OCI-LY7 (cell line): ENCODE measurements around the gene SHTN1. TPM values are rescaled to one million over a fixed set of nuclear protein-coding genes. Genes with fewer than 3 reads are reported as not detected.

Experiments used
- BruUV-seq: library from RNA; stranded (reverse); fragments of 400-500 nt; replicated peaks from 2 replicates; lab custom pipeline; 2021; lab: Mats Ljungman, UMichigan
- CTCF ChIA-PET: fragments of 300-600 bp; sonication (Branson Sonifier 250); formaldehyde crosslinking; loops from one replicate; lab custom pipeline; 2022; ENCODE audit warnings: antibody characterized with exemption; ENCODE audit not compliant: unreplicated experiment; lab: Charles Lee
- POLR2A ChIA-PET: fragments of 300-600 bp; sonication (Branson Sonifier 250); formaldehyde crosslinking; loops from one replicate; lab custom pipeline; 2022; ENCODE audit warnings: antibody characterized with exemption; lab: Charles Lee
- DNase-seq: peaks from one replicate; pipeline ENCODE4 v3.0.0-alpha.2; 2015; ENCODE audit warnings: low spot score
- H2AFZ ChIP-seq: fragments of 200-600 bp; sonication (generic), shearing (Covaris generic); 2 replicates; pipeline ENCODE4 v1.6.1; 2014; ENCODE audit warnings: mild to moderate bottlenecking, antibody characterized with exemption, low read length, moderate library complexity
- H3K27ac ChIP-seq: fragments of 200-600 bp; sonication (generic); 2 replicates; pipeline ENCODE4 v1.5.1; 2014; ENCODE audit warnings: mixed run types, low read depth, mild to moderate bottlenecking, moderate library complexity, low read length, inconsistent platforms; ENCODE audit not compliant: poor library complexity, severe bottlenecking
- H3K36me3 ChIP-seq: fragments of 200-600 bp; sonication (generic); 2 replicates; pipeline ENCODE4 v1.6.1; 2014; ENCODE audit warnings: mild to moderate bottlenecking, antibody characterized with exemption, low read length, moderate library complexity, mixed read lengths; ENCODE audit not compliant: insufficient read depth
- H3K4me1 ChIP-seq: fragments of 200-600 bp; sonication (generic); 2 replicates; pipeline ENCODE4 v1.5.1; 2014; ENCODE audit warnings: mild to moderate bottlenecking, low read length; ENCODE audit not compliant: insufficient read depth, poor library complexity, severe bottlenecking
- H3K4me2 ChIP-seq: fragments of 200-600 bp; sonication (generic); 2 replicates; pipeline ENCODE4 v1.6.1; 2014; ENCODE audit warnings: mild to moderate bottlenecking, low read length
- H3K4me3 ChIP-seq: fragments of 200-600 bp; sonication (generic); 2 replicates; pipeline ENCODE4 v1.5.1; 2014; ENCODE audit warnings: mild to moderate bottlenecking, low read depth, low read length; ENCODE audit not compliant: poor library complexity, severe bottlenecking
- H3K79me2 ChIP-seq: fragments of 200-600 bp; sonication (generic); 2 replicates; pipeline ENCODE4 v1.6.1; 2016; ENCODE audit warnings: low read depth, mild to moderate bottlenecking, low read length, moderate library complexity, mixed read lengths; ENCODE audit not compliant: insufficient read depth
- H3K9me2 ChIP-seq: fragments of 200-600 bp; sonication (generic); 2 replicates; pipeline ENCODE4 v1.6.1; 2016; ENCODE audit warnings: mild to moderate bottlenecking, low read length, mixed read lengths; ENCODE audit not compliant: insufficient read depth
- H3K9me3 ChIP-seq: fragments of 200-600 bp; sonication (generic); 2 replicates; pipeline ENCODE4 v1.6.1; 2014; ENCODE audit warnings: mild to moderate bottlenecking, mixed run types, low read length, mixed read lengths
- H4K20me1 ChIP-seq: fragments of 200-600 bp; sonication (generic); 2 replicates; pipeline ENCODE4 v1.6.1; 2014; ENCODE audit warnings: mild to moderate bottlenecking, antibody characterized with exemption, low read length, moderate library complexity, mixed read lengths; ENCODE audit not compliant: insufficient read depth
- CTCF ChIP-seq: fragments of 200-600 bp; sonication (generic); conservative IDR thresholded peaks from 2 replicates; pipeline ENCODE4 v1.5.1; 2014; ENCODE audit warnings: mild to moderate bottlenecking, antibody characterized with exemption, low read length, moderate library complexity, mixed read lengths
- EZH2phosphoT487 ChIP-seq: fragments of 200-600 bp; sonication (generic); IDR thresholded peaks from 2 replicates; pipeline ENCODE4 v1.6.1; 2018; ENCODE audit warnings: low read depth, borderline replicate concordance, mild to moderate bottlenecking, mixed run types, antibody characterized with exemption, low read length, moderate library complexity, mixed read lengths
- intact Hi-C: fragments of 100-400 bp; cut with micrococcal nuclease; formaldehyde crosslinking; loops from one replicate; pipeline ENCODE4 v1.10.0; 2022; ENCODE audit not compliant: unreplicated experiment
- total RNA-seq, 2 experiments: library from RNA; depleted of rRNA in 1 of 2; stranded (reverse); fragments of >200 nt in 1 of 2; shearing (Covaris generic) in 1 of 2; gene quantifications; 2 replicates each; pipeline ENCODE4 v1.2.3, GENCODE V29; 2014 to 2022

Gene SHTN1
- total RNA-seq, 2 experiments from 2014 or later, result not detected

GRCh38 chr10:117005527-117006055 lies 604 bp upstream of the SHTN1 start:
- H3K27ac ChIP-seq, result no peak overlapping the region
- no peaks in the 10 kb centered on the region for H3K36me3 ChIP-seq
- no peaks in the 10 kb centered on the region for H3K9me3 ChIP-seq
- intact Hi-C loops, result no loop called here
- ChIA-PET CTCF (no interaction called here), POLR2A (no interaction called here)
- no peak for TF ChIP-seq CTCF
- TF ChIP-seq EZH2phosphoT487, result no peak
- BruUV-seq, result no TSS peak
- H3K9me2 ChIP-seq, result no peaks in the 10 kb centered on the region
- no peak for DNase-seq
- no peaks in the 10 kb centered on the region for H3K79me2 ChIP-seq
- H3K4me3 ChIP-seq, result no peak overlapping the region
- no peaks in the 10 kb centered on the region for H4K20me1 ChIP-seq
- peak overlapping the region; percentile 34; the same call in 1 of the 2 replicates for H3K4me2 ChIP-seq
- no peak overlapping the region for H2AFZ ChIP-seq
- H3K4me1 ChIP-seq, result no peaks in the 10 kb centered on the region

DNA sequence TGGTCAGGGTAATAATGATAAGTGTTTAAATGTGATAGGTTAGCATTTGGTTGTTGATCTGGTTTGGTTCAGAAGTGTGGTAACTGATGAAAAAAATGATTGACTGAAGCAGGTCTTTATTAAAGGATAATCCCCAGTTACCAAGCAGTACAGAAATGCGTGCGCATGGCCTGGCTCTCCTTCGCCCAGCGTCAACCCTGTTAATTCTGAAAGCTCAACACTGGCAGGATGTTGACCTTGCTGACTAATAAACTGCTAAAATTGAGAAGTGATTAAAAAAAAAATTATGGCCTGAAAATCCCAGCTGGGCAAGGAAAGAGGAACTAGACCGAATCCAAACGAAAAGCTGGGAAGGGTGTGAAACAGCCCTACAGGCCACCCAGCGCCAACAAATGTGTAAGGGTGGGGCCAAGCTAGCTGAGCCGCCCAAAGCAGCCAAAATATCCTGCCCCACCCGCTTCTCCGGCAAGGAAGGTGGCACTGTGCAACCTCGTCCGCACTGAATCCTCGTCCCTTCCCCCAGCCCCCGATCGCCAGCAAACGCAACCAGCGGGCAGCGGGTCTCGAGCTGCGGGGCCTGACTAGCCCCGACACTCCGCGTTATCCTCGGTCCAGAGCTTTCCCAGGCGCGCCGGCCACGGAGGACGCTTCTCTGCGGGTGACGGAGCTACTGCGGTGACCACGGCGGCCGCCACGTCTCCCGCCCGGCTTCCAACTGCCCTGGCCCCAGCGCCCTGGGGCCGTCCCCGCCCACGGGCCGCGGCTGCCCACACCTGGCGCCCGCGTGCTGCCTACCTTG lies 561 bp downstream of the SHTN1 start:
- no peaks in the 10 kb centered on the region for H3K79me2 ChIP-seq
- H3K4me3 ChIP-seq, result no peak overlapping the region
- TF ChIP-seq EZH2phosphoT487 (no peak), CTCF (no peak)
- no peak for DNase-seq
- intact Hi-C loops, result no loop called here
- no peaks in the 10 kb centered on the region for H3K4me1 ChIP-seq
- BruUV-seq, result no TSS peak
- no peaks in the 10 kb centered on the region for H3K9me3 ChIP-seq
- peak overlapping the region; percentile 34; the same call in 1 of the 2 replicates for H3K4me2 ChIP-seq
- H2AFZ ChIP-seq, result no peak overlapping the region
- no peaks in the 10 kb centered on the region for H3K9me2 ChIP-seq
- CTCF ChIA-PET, result no interaction called here
- H4K20me1 ChIP-seq, result no peaks in the 10 kb centered on the region
- H3K27ac ChIP-seq, result no peak overlapping the region
- no peaks in the 10 kb centered on the region for H3K36me3 ChIP-seq
- POLR2A ChIA-PET, result no interaction called here

DNA sequence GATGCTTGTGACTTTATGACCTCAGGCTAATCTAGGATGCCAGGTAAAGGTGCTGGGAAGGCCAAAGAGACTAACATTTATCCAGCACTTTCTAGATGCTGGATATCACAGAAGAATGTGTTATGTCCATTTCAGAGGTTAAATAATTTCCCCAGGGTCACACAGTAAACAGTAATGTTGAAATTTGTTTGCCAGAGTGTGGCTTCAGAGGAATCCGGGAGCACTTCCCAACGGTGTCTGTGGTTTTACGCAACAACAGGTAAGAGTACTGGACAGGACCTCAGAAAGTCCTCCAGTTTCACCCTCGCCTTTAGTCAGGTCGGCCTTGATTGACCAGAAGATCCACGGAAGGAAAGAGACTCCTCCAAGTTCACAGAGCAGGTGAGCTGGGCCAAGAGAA lies 1.7 kb downstream of the SHTN1 start:
- H3K4me1 ChIP-seq, result no peaks in the 10 kb centered on the region
- H3K9me3 ChIP-seq, result no peaks in the 10 kb centered on the region
- TF ChIP-seq EZH2phosphoT487, result no peak
- TF ChIP-seq CTCF, result no peak
- H3K9me2 ChIP-seq, result no peaks in the 10 kb centered on the region
- no peak overlapping the region for H3K27ac ChIP-seq
- CTCF ChIA-PET, result no interaction called here
- BruUV-seq, result no TSS peak
- no peak for DNase-seq
- H4K20me1 ChIP-seq, result no peaks in the 10 kb centered on the region
- H3K36me3 ChIP-seq, result no peaks in the 10 kb centered on the region
- no peaks in the 10 kb centered on the region for H3K79me2 ChIP-seq
- intact Hi-C loops, result no loop called here
- no peak overlapping the region for H3K4me2 ChIP-seq
- no peak overlapping the region for H3K4me3 ChIP-seq
- H2AFZ ChIP-seq, result no peak overlapping the region
- POLR2A ChIA-PET, result no interaction called here
